Chondrocyte (in vitro differentiated cells): ENCODE results near the gene ZGRF1. TPM values are rescaled to one million over a fixed set of nuclear protein-coding genes. Genes with fewer than 3 reads are reported as not detected.

Experiments
- DNase-seq: peaks from one replicate; pipeline ENCODE4 v3.0.0; 2021; ENCODE audit warnings: mixed read lengths, low spot score
- H3K27ac Mint-ChIP-seq: one replicate; pipeline ENCODE4 v1.8.0; 2021; ENCODE audit warnings: mild to moderate bottlenecking, moderate library complexity, mixed read lengths; ENCODE audit not compliant: unreplicated experiment
- H3K27me3 Mint-ChIP-seq: 2 replicates; pipeline ENCODE4 v1.8.0; 2021; ENCODE audit warnings: low read depth, mixed read lengths
- H3K36me3 Mint-ChIP-seq: 2 replicates; pipeline ENCODE4 v1.8.0; 2021; ENCODE audit warnings: low read depth, mixed read lengths
- H3K4me1 Mint-ChIP-seq: 2 replicates; pipeline ENCODE4 v1.8.0; 2021; ENCODE audit warnings: low read depth, mild to moderate bottlenecking, mixed read lengths
- H3K4me3 Mint-ChIP-seq: one replicate; pipeline ENCODE4 v1.8.0; 2021; ENCODE audit warnings: mild to moderate bottlenecking, moderate library complexity, mixed read lengths; ENCODE audit not compliant: unreplicated experiment
- H3K9me3 Mint-ChIP-seq: 2 replicates; pipeline ENCODE4 v1.8.0; 2021; ENCODE audit warnings: low read depth, mixed read lengths
- total RNA-seq: library from RNA; stranded (reverse); gene quantifications from 3 replicates; pipeline ENCODE4 v1.2.1, GENCODE V29; 2021
- TF ChIP-seq, protein P1 (sequence below): fragments of 200-600 bp; sonication (generic); IDR thresholded peaks from 2 replicates; pipeline ENCODE4 v1.5.0; 2021; ENCODE audit warnings: antibody characterized with exemption, mild to moderate bottlenecking, moderate library complexity

Gene ZGRF1
- total RNA-seq, 1 donor from 2014 or later, result 4.3 TPM

- no peak for DNase-seq
- H3K27ac Mint-ChIP-seq, result no peak overlapping the region
- TF ChIP-seq, protein P1, sequence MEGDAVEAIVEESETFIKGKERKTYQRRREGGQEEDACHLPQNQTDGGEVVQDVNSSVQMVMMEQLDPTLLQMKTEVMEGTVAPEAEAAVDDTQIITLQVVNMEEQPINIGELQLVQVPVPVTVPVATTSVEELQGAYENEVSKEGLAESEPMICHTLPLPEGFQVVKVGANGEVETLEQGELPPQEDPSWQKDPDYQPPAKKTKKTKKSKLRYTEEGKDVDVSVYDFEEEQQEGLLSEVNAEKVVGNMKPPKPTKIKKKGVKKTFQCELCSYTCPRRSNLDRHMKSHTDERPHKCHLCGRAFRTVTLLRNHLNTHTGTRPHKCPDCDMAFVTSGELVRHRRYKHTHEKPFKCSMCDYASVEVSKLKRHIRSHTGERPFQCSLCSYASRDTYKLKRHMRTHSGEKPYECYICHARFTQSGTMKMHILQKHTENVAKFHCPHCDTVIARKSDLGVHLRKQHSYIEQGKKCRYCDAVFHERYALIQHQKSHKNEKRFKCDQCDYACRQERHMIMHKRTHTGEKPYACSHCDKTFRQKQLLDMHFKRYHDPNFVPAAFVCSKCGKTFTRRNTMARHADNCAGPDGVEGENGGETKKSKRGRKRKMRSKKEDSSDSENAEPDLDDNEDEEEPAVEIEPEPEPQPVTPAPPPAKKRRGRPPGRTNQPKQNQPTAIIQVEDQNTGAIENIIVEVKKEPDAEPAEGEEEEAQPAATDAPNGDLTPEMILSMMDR, result no peak
- no peak overlapping the region for H3K4me3 Mint-ChIP-seq
- peaks cover 45% of the 10 kb centered on the region for H3K4me1 Mint-ChIP-seq
- H3K27me3 Mint-ChIP-seq, result peaks cover 80% of the 10 kb centered on the region
- no peaks in the 10 kb centered on the region for H3K36me3 Mint-ChIP-seq
- H3K9me3 Mint-ChIP-seq, result peaks cover 2% of the 10 kb centered on the region
These were observed 124.9 kb downstream of the ZGRF1 start for GRCh38 chr4:112511803-112512118.

GRCh38 chr4:112511093-112511802, 125.5 kb downstream of the ZGRF1 start:
- no peak overlapping the region for H3K27ac Mint-ChIP-seq
- no peaks in the 10 kb centered on the region for H3K36me3 Mint-ChIP-seq
- peaks cover 42% of the 10 kb centered on the region for H3K4me1 Mint-ChIP-seq
- TF ChIP-seq, protein P1, result no peak
- H3K9me3 Mint-ChIP-seq, result peaks cover 2% of the 10 kb centered on the region
- no peak for DNase-seq
- peak overlapping the region; percentile 49 for H3K4me3 Mint-ChIP-seq
- peaks cover 80% of the 10 kb centered on the region for H3K27me3 Mint-ChIP-seq

GRCh38 chr4:112510291-112511092, 126.2 kb downstream of the ZGRF1 start:
- Mint-ChIP-seq H3K27ac (no peak overlapping the region), H3K27me3 (peaks cover 82% of the 10 kb centered on the region), H3K4me1 (peaks cover 37% of the 10 kb centered on the region), H3K4me3 (peak overlapping the region; percentile 6), H3K36me3 (no peaks in the 10 kb centered on the region), H3K9me3 (peaks cover 2% of the 10 kb centered on the region)
- TF ChIP-seq, protein P1, result no peak
- DNase-seq, result no peak

DNA sequence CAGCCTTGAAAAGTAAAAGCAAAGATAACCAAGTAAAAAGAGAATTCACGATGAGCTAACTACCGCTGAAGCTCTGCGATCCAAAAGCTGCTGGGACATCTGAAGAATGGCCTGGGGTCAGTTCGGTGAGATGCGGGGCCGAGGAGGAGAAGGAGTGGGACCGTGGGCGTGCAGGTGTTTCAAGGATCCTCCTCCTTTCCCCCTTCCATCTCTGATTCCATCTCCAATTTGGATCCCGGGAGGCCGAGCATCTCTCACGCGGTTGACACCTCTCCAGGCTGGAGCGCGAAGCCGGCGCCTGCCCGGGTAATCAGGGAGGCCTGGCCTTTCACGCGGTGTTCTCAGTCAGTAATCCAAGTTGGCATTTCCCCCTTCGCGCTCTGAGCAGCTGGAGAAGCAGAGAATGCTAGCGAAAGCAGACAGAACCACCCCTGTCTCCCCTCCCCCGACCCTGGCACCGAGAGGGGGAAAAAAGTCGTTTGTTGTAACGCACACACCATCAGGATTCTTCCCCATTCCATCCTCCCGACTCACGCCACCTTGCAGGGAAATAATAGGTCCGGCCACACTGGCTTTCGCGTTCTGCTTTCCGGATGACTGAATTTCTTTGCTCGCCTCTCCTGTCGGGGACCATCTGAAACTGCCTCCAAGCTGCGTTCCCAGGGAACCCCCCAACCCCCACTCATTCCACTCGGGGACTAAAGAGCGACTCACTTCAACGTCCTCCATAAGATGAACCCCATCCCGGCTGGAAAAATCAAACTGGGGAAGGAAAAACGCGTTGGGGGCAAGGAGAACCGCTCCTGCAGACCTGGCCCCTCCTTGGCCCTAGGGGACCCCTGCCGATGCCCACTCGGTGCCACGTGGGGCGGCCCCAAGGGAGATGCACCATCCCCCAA, 127.2 kb downstream of the ZGRF1 start:
- Mint-ChIP-seq H3K27ac (no peak overlapping the region), H3K4me3 (peak overlapping the region; percentile 49), H3K9me3 (peaks cover 2% of the 10 kb centered on the region), H3K4me1 (peaks cover 29% of the 10 kb centered on the region), H3K27me3 (peaks cover 81% of the 10 kb centered on the region), H3K36me3 (no peaks in the 10 kb centered on the region)
- TF ChIP-seq, protein P1, result no peak
- DNase-seq, result no peak

- TF ChIP-seq, protein P1, result no peak
- Mint-ChIP-seq H3K27ac (no peak overlapping the region), H3K36me3 (no peaks in the 10 kb centered on the region), H3K4me1 (peaks cover 25% of the 10 kb centered on the region), H3K27me3 (peaks cover 78% of the 10 kb centered on the region), H3K4me3 (no peak overlapping the region), H3K9me3 (peaks cover 2% of the 10 kb centered on the region)
- DNase-seq, result no peak
These were observed 128.4 kb downstream of the ZGRF1 start for GRCh38 chr4:112508356-112508755.
